Thyroid gland (tissue), 4 donors: Measurements from ENCODE around the gene SHISA5.

Experiments
- CTCF ChIP-seq, 6 experiments: fragments of 200-600 bp in 3 of 6; fragments of 450-650 bp in 3 of 6; sonication (generic) in 3 of 6; IDR thresholded peaks; one replicate each; pipeline ENCODE4 v1.5.1; 2016 to 2019; ENCODE audit warnings: antibody characterized with exemption in 6 of 6, mild to moderate bottlenecking in 2 of 6, inconsistent platforms in 1 of 6, moderate library complexity in 1 of 6
- POLR2A ChIP-seq, 2 donors: fragments of 450-650 bp; IDR thresholded peaks; one replicate each; pipeline ENCODE4 v1.6.1; 2017; ENCODE audit warnings: antibody characterized with exemption in 2 of 2, mild to moderate bottlenecking in 2 of 2, moderate library complexity in 1 of 2

- TF ChIP-seq CTCF (IDR thresholded peaks at IDR 0.05) (no peak), POLR2A (IDR thresholded peaks at IDR 0.05) (no peak)
Observed at GRCh38 chr3:48477959-48478520, 25.9 kb downstream of the SHISA5 start.
